T-cell (primary cell): Measurements from ENCODE around the gene SPACA9. TPM values are rescaled to one million over a fixed set of nuclear protein-coding genes. Genes with fewer than 3 reads are reported as not detected.

ENCODE experiments used
- ATAC-seq, 4 experiments: fragments of 200-7000 bp in 3 of 4; fragments of 150-1000 bp in 1 of 4; cut with Tn5 transposase; replicated peaks in 1 of 4; 1 replicate in 3 of 4; 2 replicates in 1 of 4; pipeline ENCODE4 v1.10.0; 2021; ENCODE audit warnings: moderate library complexity in 3 of 4, mild to moderate bottlenecking in 2 of 4, moderate number of reproducible peaks in 1 of 4
- CTCF ChIA-PET, 2 donors: fragments of 300-600 bp; sonication (Branson Sonifier 250); formaldehyde crosslinking; loops; one replicate each; lab custom pipeline; 2022; ENCODE audit warnings: antibody characterized with exemption in 2 of 2; lab: Charles Lee
- POLR2A ChIA-PET, 2 donors: fragments of 300-600 bp; sonication (Branson Sonifier 250); formaldehyde crosslinking; loops; one replicate each; lab custom pipeline; 2022; ENCODE audit warnings: antibody characterized with exemption in 2 of 2; lab: Charles Lee
- DNase-seq, 35 experiments: peaks; one replicate each; pipeline versions ENCODE4 v3.0.0 to v3.0.0-alpha.2; 2013 to 2023
- H3K27ac ChIP-seq: one replicate; pipeline ENCODE4 v1.5.1; 2013; ENCODE audit warnings: low read length
- H3K27me3 ChIP-seq, 2 experiments: replicated peaks in 1 of 2; 1 replicate in 1 of 2; 2 replicates in 1 of 2; pipeline versions ENCODE4 v1.6.1 to v1.7.0; 2013; ENCODE audit warnings: low read length in 1 of 2, mixed read lengths in 1 of 2; ENCODE audit not compliant: control insufficient read depth in 2 of 2, insufficient read depth in 2 of 2; ENCODE audit errors: extremely low read depth in 1 of 2
- H3K36me3 ChIP-seq, 2 donors: 1 replicate in 1 of 2; 2 replicates in 1 of 2; pipeline versions ENCODE4 v1.6.1 to v1.7.0; 2013; ENCODE audit warnings: low read length in 1 of 2; ENCODE audit not compliant: control insufficient read depth in 2 of 2, insufficient read depth in 1 of 2; ENCODE audit errors: extremely low read depth in 1 of 2
- H3K4me1 ChIP-seq, 2 experiments: 1 replicate in 1 of 2; 2 replicates in 1 of 2; pipeline versions ENCODE4 v1.6.1 to v1.7.0; 2013; ENCODE audit warnings: low read length in 2 of 2, mixed read lengths in 1 of 2; ENCODE audit not compliant: insufficient read depth in 2 of 2, control insufficient read depth in 1 of 2; ENCODE audit errors: extremely low read depth in 1 of 2
- H3K4me3 ChIP-seq, 2 donors: 1 replicate in 1 of 2; 2 replicates in 1 of 2; pipeline versions ENCODE4 v1.5.1 to v1.7.0; 2013; ENCODE audit warnings: mild to moderate bottlenecking in 2 of 2, low read length in 1 of 2, moderate library complexity in 1 of 2; ENCODE audit not compliant: control insufficient read depth in 1 of 2; ENCODE audit errors: extremely low read depth in 1 of 2
- H3K9me3 ChIP-seq: 2 replicates; pipeline ENCODE4 v1.7.0; 2013
- H3K27ac Mint-ChIP-seq, 2 donors: one replicate each; pipeline ENCODE4 v1.8.0; 2020 to 2021; ENCODE audit warnings: mild to moderate bottlenecking in 2 of 2, mixed read lengths in 2 of 2
- H3K27me3 Mint-ChIP-seq, 2 donors: one replicate each; pipeline ENCODE4 v1.8.0; 2021 to 2022; ENCODE audit warnings: mixed read lengths in 2 of 2
- H3K36me3 Mint-ChIP-seq: one replicate; pipeline ENCODE4 v1.8.0; 2021; ENCODE audit warnings: mixed read lengths
- H3K4me1 Mint-ChIP-seq, 3 donors: one replicate each; pipeline ENCODE4 v1.8.0; 2020 to 2022; ENCODE audit warnings: mixed read lengths in 3 of 3, mild to moderate bottlenecking in 1 of 3
- H3K4me3 Mint-ChIP-seq, 3 donors: one replicate each; pipeline ENCODE4 v1.8.0; 2020 to 2022; ENCODE audit warnings: mild to moderate bottlenecking in 3 of 3, mixed read lengths in 3 of 3, moderate library complexity in 3 of 3
- H3K9me3 Mint-ChIP-seq, 3 donors: one replicate each; pipeline ENCODE4 v1.8.0; 2020 to 2022; ENCODE audit warnings: mixed read lengths in 3 of 3
- WGBS: methylation state at CpG from one replicate; pipeline ENCODE4 v1.1.5; 2013; ENCODE audit warnings: missing lambda C conversion rate; ENCODE audit not compliant: insufficient coverage; 5-methylcytosine and 5-hydroxymethylcytosine counted together
- total RNA-seq, 35 experiments: library from RNA in 6 of 35; stranded (reverse) in 6 of 35; fragments of 120-200 nt in 1 of 35; gene quantifications; one replicate each; pipeline versions ENCODE4 v1.2.1 to v1.2.4 and lab custom pipeline; 2013 to 2026

Gene SPACA9
- total RNA-seq, 5 donors from 2014 or later (not counting 1 experiment from before 2014, with no cell fraction given), result 1.2 to 2.5 (median 2.0) TPM

- H3K36me3 Mint-ChIP-seq, result peaks cover 46% of the 10 kb centered on the region
- H3K27ac ChIP-seq, result no peak overlapping the region
- no peaks in the 10 kb centered on the region for H3K9me3 ChIP-seq
- no peak overlapping the region for H3K4me3 Mint-ChIP-seq
- no peak for DNase-seq
- no peak overlapping the region for H3K27ac Mint-ChIP-seq
- no peak for ATAC-seq
- no peaks in the 10 kb centered on the region for H3K27me3 Mint-ChIP-seq
- H3K27me3 ChIP-seq, result no peaks in the 10 kb centered on the region
- POLR2A ChIA-PET, result no interaction called here
- H3K9me3 Mint-ChIP-seq, result no peaks in the 10 kb centered on the region
- peaks cover 4 to 57% of the 10 kb centered on the region in 2 donors for H3K36me3 ChIP-seq
- peaks cover 0 to 6% of the 10 kb centered on the region in 2 experiments for H3K4me1 ChIP-seq
- H3K4me1 Mint-ChIP-seq, result peaks cover 7 to 16% (median 14%) of the 10 kb centered on the region in 3 donors
- H3K4me3 ChIP-seq, result no peak overlapping the region
- WGBS, result 100% methylated on average over 3 of the region's 13 CpGs
- CTCF ChIA-PET, result interaction anchor here in 1 of 2 donors (0.7 to 2.4 kb wide), 3 partner anchors 40 to 84 kb away, joined by 3 to 14 read pairs (median 5); partner anchors contain the start of gene TSC1
These were observed 25.1 kb downstream of the SPACA9 start for GRCh38 chr9:132903574-132904492.

GRCh38 chr9:132905726-132906125 lies 27.0 kb downstream of the SPACA9 start:
- peaks cover 14 to 22% (median 21%) of the 10 kb centered on the region in 3 donors for H3K4me1 Mint-ChIP-seq
- H3K9me3 Mint-ChIP-seq, result no peaks in the 10 kb centered on the region
- ATAC-seq (no peak), DNase-seq (no peak)
- Histone ChIP-seq H3K27me3 (no peaks in the 10 kb centered on the region), H3K36me3 (peaks cover 3 to 48% of the 10 kb centered on the region in 2 donors), H3K9me3 (no peaks in the 10 kb centered on the region), H3K27ac (no peak overlapping the region), H3K4me3 (no peak overlapping the region), H3K4me1 (peaks cover 2 to 9% of the 10 kb centered on the region in 2 experiments)
- WGBS, result 95% methylated on average over 11 of the region's 12 CpGs
- peaks cover 37% of the 10 kb centered on the region for H3K36me3 Mint-ChIP-seq
- no peak overlapping the region for H3K27ac Mint-ChIP-seq
- H3K27me3 Mint-ChIP-seq, result no peaks in the 10 kb centered on the region
- CTCF ChIA-PET, result interaction anchor here (0.6 kb wide), 2 partner anchors 27 to 52 kb away, joined by 3 to 4 read pairs; partner anchors contain the start of gene SPACA9 (in 1 of the 2)
- POLR2A ChIA-PET, result no interaction called here
- H3K4me3 Mint-ChIP-seq, result no peak overlapping the region

GRCh38 chr9:132908635-132909034 lies 29.9 kb downstream of the SPACA9 start:
- ChIA-PET POLR2A (interaction anchor here in 1 of 2 donors (0.7 to 1.1 kb wide), 3 partner anchors 29 to 122 kb away, joined by 3 to 7 read pairs (median 5); no protein-coding TSS in a partner anchor), CTCF (interaction anchor here in 1 of 2 donors (0.7 to 1.1 kb wide), 4 partner anchors 9 to 109 kb away, joined by 3 to 8 read pairs (median 6); partner anchors contain the start of gene SPACA9)
- peaks cover 37% of the 10 kb centered on the region for H3K36me3 Mint-ChIP-seq

GRCh38 chr9:132909311-132909710 lies 30.6 kb downstream of the SPACA9 start:
- H3K27me3 ChIP-seq, result no peaks in the 10 kb centered on the region
- H3K36me3 ChIP-seq, result peaks cover 7 to 31% of the 10 kb centered on the region in 2 donors
- POLR2A ChIA-PET, result interaction anchor here in 1 of 2 donors (1.0 to 1.1 kb wide), 2 partner anchors 36 to 121 kb away, joined by 3 to 7 read pairs; no protein-coding TSS in a partner anchor
- CTCF ChIA-PET, result interaction anchor here in 1 of 2 donors (0.8 to 1.1 kb wide), 2 partner anchors 8 to 9 kb away, joined by 5 to 7 read pairs; no protein-coding TSS in a partner anchor
- Mint-ChIP-seq H3K4me3 (peak overlapping the region in 1 of 3 donors; percentile 25), H3K36me3 (peaks cover 32% of the 10 kb centered on the region), H3K27ac (peak overlapping the region in 1 of 2 donors; percentile 71), H3K4me1 (peaks cover 14 to 16% (median 14%) of the 10 kb centered on the region in 3 donors), H3K9me3 (no peaks in the 10 kb centered on the region), H3K27me3 (no peaks in the 10 kb centered on the region)
- WGBS, result no CpG with 5 or more reads among the region's 2 CpGs
- H3K4me1 ChIP-seq, result peaks cover 2 to 9% of the 10 kb centered on the region in 2 experiments
- no peak overlapping the region for H3K27ac ChIP-seq
- DNase-seq (no peak), ATAC-seq (no peak)
- H3K4me3 ChIP-seq, result no peak overlapping the region
- no peaks in the 10 kb centered on the region for H3K9me3 ChIP-seq

More at GRCh38 chr9:132908635-132909034, 29.9 kb downstream of the SPACA9 start:
- peak overlapping the region in 2 of 3 donors; percentile 4 to 25 for H3K4me3 Mint-ChIP-seq
- H3K4me3 ChIP-seq, result no peak overlapping the region
- H3K9me3 Mint-ChIP-seq, result no peaks in the 10 kb centered on the region
- peak in 23 of 35 experiments; percentile 2 to 69 (median 24) for DNase-seq
- H3K36me3 ChIP-seq, result peaks cover 7 to 37% of the 10 kb centered on the region in 2 donors
- H3K9me3 ChIP-seq, result no peaks in the 10 kb centered on the region
- H3K27ac ChIP-seq, result no peak overlapping the region
- peak in 3 of 4 experiments; percentile 57 to 74 (median 64) for ATAC-seq
- peak overlapping the region; percentile 61 to 71 for H3K27ac Mint-ChIP-seq
- H3K4me1 ChIP-seq, result peaks cover 2 to 9% of the 10 kb centered on the region in 2 experiments
- peaks cover 14 to 16% (median 14%) of the 10 kb centered on the region in 3 donors for H3K4me1 Mint-ChIP-seq
- H3K27me3 ChIP-seq, result no peaks in the 10 kb centered on the region
- WGBS, result no CpG with 5 or more reads among the region's 7 CpGs
- H3K27me3 Mint-ChIP-seq, result no peaks in the 10 kb centered on the region

GRCh38 chr9:132910376-132910775 lies 31.7 kb downstream of the SPACA9 start:
- Mint-ChIP-seq H3K4me1 (peaks cover 14 to 16% (median 14%) of the 10 kb centered on the region in 3 donors), H3K27ac (no peak overlapping the region), H3K36me3 (peaks cover 38% of the 10 kb centered on the region), H3K9me3 (no peaks in the 10 kb centered on the region), H3K4me3 (no peak overlapping the region), H3K27me3 (no peaks in the 10 kb centered on the region)
- ChIA-PET CTCF (interaction anchor here in 1 of 2 donors (0.6 kb wide), 1 partner anchor 32 kb away, joined by 3 read pairs; no protein-coding TSS in a partner anchor), POLR2A (no interaction called here)
- no peak for DNase-seq
- Histone ChIP-seq H3K4me3 (no peak overlapping the region), H3K36me3 (peaks cover 6 to 32% of the 10 kb centered on the region in 2 donors), H3K27me3 (no peaks in the 10 kb centered on the region), H3K9me3 (no peaks in the 10 kb centered on the region), H3K4me1 (peaks cover 2 to 9% of the 10 kb centered on the region in 2 experiments), H3K27ac (no peak overlapping the region)
- ATAC-seq, result no peak
- WGBS, result 94% methylated on average over 3 of the region's 6 CpGs

- Histone ChIP-seq H3K4me1 (peaks cover 2 to 9% of the 10 kb centered on the region in 2 experiments), H3K27ac (no peak overlapping the region), H3K9me3 (no peaks in the 10 kb centered on the region), H3K27me3 (no peaks in the 10 kb centered on the region), H3K36me3 (peaks cover 4 to 30% of the 10 kb centered on the region in 2 donors), H3K4me3 (no peak overlapping the region)
- DNase-seq, result no peak
- Mint-ChIP-seq H3K27me3 (no peaks in the 10 kb centered on the region), H3K9me3 (no peaks in the 10 kb centered on the region), H3K4me3 (no peak overlapping the region), H3K4me1 (peaks cover 14 to 15% (median 14%) of the 10 kb centered on the region in 3 donors), H3K27ac (no peak overlapping the region), H3K36me3 (peaks cover 44% of the 10 kb centered on the region)
- ATAC-seq, result no peak
- 93% methylated on average over 3 of the region's 4 CpGs for WGBS
- ChIA-PET CTCF (no interaction called here), POLR2A (interaction anchor here in 1 of 2 donors (0.7 kb wide), 1 partner anchor 10 kb away, joined by 3 read pairs; no protein-coding TSS in a partner anchor)
These were observed 33.4 kb downstream of the SPACA9 start for GRCh38 chr9:132912131-132912530.
